ENCODE data around the gene PHF20.

DNA sequence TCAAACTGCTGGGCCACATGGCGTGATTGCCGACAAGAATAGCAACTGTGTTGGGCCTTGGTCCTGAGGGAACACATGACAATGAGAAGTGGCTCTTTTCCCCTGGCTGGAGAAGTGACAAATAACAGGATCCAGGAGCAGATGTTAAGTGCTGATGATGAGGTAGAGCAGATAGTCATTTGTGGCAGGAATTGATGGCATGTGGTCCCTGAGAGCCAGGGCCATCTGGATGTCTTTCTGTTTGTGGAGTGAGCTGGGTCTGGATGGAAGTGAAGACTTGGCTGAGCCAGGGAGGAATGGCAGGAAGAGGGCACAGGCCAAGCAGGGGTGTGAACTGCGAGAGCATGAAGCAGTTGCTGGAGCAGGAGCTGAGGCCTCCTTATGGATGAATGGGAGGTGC, 114.7 kb downstream of the PHF20 start:
- TF ChIP-seq, protein P1, sequence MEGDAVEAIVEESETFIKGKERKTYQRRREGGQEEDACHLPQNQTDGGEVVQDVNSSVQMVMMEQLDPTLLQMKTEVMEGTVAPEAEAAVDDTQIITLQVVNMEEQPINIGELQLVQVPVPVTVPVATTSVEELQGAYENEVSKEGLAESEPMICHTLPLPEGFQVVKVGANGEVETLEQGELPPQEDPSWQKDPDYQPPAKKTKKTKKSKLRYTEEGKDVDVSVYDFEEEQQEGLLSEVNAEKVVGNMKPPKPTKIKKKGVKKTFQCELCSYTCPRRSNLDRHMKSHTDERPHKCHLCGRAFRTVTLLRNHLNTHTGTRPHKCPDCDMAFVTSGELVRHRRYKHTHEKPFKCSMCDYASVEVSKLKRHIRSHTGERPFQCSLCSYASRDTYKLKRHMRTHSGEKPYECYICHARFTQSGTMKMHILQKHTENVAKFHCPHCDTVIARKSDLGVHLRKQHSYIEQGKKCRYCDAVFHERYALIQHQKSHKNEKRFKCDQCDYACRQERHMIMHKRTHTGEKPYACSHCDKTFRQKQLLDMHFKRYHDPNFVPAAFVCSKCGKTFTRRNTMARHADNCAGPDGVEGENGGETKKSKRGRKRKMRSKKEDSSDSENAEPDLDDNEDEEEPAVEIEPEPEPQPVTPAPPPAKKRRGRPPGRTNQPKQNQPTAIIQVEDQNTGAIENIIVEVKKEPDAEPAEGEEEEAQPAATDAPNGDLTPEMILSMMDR (IDR thresholded peaks at IDR 0.05) = no peak
- TF ChIP-seq POLR2A (IDR thresholded peaks at IDR 0.05) = no peak
